ENCODE results near the gene POP5. TPM values are rescaled to one million over a fixed set of nuclear protein-coding genes. Genes with fewer than 3 reads are reported as not detected.

The POP5 gene, protein sequence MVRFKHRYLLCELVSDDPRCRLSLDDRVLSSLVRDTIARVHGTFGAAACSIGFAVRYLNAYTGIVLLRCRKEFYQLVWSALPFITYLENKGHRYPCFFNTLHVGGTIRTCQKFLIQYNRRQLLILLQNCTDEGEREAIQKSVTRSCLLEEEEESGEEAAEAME
- total RNA-seq (2022; extraction: Qiagen RNA extraction), result 45.3 to 60.1 TPM (median 50.3 TPM) in 5 replicates

DNA sequence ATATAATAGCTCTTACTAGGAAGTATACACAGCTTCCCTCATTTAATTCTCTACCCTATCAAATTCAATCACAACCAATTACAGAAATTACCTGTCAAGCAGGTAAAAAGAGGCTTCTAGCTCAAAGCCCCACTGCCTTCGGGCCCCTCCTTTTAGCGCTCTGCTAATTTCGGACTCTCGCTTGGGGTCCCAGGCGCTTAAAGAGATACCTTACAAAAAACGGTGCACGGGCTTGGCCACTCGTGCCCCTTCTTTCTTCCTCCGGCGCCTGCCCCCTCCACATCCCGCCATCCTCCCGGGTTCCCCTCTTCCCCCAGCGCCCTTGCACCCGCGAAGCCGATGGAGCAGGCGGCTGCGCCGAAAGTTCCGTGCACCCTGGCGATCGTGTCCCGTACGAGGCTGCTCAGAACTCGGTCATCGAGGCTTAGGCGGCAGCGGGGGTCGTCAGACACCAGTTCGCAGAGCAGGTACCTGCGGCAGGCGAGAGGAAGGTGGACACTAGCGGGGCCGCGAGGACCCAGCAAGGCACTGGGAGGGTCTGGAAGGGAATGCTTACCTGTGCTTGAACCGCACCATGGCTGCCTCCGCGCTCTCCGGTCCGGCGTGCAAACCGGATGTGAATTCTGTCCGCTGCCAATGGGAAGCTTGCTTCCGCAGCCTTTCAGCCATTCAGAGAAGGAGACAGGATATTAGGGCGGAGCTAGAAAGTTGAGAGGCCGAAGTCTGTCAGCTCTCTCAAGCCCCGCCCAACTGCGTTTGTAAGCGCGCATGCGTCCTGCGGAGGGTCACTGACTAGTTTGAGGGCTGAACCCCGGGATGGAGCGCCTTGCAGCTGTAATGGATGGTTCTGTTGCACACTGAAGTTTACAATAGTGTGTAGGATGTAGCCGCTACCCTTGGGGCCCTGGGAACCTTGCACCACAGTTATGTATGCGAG, at the start of gene POP5:
Gene POP5 (minus strand): TSS at position 616 of the 937 bp plus-strand sequence. CDS start 40 bp downstream, at position 576.

GRCh38 chr12:120534203-120534702, 46.9 kb downstream of the POP5 start, which contains the start of gene RNF10:
TSS of gene RNF10 (plus strand) at chr12:120534356. CDS start at chr12:120534812, 456 bp downstream.

DNA sequence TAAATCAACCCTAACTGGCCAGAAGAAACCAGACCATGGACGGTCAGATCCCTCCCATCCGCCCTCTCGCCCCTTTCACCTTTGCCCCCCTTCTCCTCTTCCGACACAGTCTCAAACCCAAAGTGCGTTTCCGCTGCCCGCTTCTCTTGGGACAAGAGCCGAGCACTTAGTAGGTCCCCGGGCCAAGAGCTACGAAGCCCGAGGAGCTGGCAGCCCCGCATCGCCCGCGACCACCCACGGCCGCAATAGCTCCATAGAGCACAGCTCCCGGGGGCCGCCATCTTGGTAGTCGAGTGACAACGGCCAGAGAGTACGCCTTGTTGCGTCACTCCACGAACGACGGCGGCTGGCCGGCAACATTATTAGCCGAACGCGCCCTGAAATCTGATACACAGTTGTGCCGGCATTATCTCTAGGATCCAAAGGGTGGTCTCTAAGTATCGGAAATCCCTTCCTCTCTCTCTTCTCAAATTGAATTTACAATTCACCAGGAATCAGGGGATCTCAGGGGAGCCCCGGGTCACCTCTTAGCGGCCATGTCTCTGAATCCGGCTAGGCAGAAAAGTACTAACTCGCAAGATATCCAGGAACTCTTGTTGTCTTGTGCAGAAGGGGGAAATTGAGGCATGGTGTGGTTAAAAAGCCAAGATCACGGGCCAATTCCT, 52.2 kb downstream of the POP5 start, which contains the start of gene COQ5:
Gene COQ5 (minus strand): TSS at position 298 of the 665 bp plus-strand sequence. CDS start 17 bp downstream, at position 281.

Other genes with a start within 250 kb of the POP5 start
- 1.2 to 1.5 TPM (median 1.3 TPM) in 5 replicates for gene MSI1, start 212.2 kb downstream of the POP5 start, total RNA-seq (2022; extraction: Qiagen RNA extraction)
- gene COX6A1, start 143.3 kb downstream of the POP5 start, total RNA-seq (2022; extraction: Qiagen RNA extraction), result 610 to 874 TPM (median 842 TPM) in 5 replicates
- gene TRIAP1, start 135.0 kb downstream of the POP5 start, total RNA-seq (2022; extraction: Qiagen RNA extraction), result 74.0 to 86.7 TPM (median 77.2 TPM) in 5 replicates
- 24.7 to 26.9 TPM (median 25.2 TPM) in 5 replicates for gene GATC, start 135.0 kb downstream of the POP5 start, total RNA-seq (2022; extraction: Qiagen RNA extraction)
- gene SRSF9, start 111.7 kb downstream of the POP5 start, total RNA-seq (2022; extraction: Qiagen RNA extraction), result 179 to 218 TPM (median 206 TPM) in 5 replicates
- 575 to 655 TPM (median 585 TPM) in 5 replicates for gene DYNLL1, start 85.3 kb downstream of the POP5 start, total RNA-seq (2022; extraction: Qiagen RNA extraction)
- 26.5 to 32.0 TPM (median 28.9 TPM) in 5 replicates for gene COQ5, start 52.2 kb downstream of the POP5 start, total RNA-seq (2022; extraction: Qiagen RNA extraction)
- 99.0 to 110 TPM (median 103 TPM) in 5 replicates for gene RNF10, start 47.0 kb downstream of the POP5 start, total RNA-seq (2022; extraction: Qiagen RNA extraction)
- gene CABP1, start 59.2 kb upstream of the POP5 start, total RNA-seq (2022; extraction: Qiagen RNA extraction), result 0.10 to 0.32 TPM (median 0.29 TPM) in 5 replicates
- 80.4 to 115 TPM (median 84.9 TPM) in 5 replicates for gene MLEC, start 105.7 kb upstream of the POP5 start, total RNA-seq (2022; extraction: Qiagen RNA extraction)
- 23.3 to 30.7 TPM (median 27.2 TPM) in 5 replicates for gene UNC119B, start 129.1 kb upstream of the POP5 start, total RNA-seq (2022; extraction: Qiagen RNA extraction)
- 10.4 to 12.3 TPM (median 10.6 TPM) in 5 replicates for gene ACADS, start 144.4 kb upstream of the POP5 start, total RNA-seq (2022; extraction: Qiagen RNA extraction)